GM12891 (cell line): ENCODE data around the gene RD3L.

Experiments
- DNase-seq: peaks from one replicate; pipeline ENCODE4 v3.0.0; 2011; ENCODE audit warnings: low spot score; ENCODE audit not compliant: insufficient read length
- FAIRE-seq: peaks from 2 replicates; lab custom pipeline; 2011; peaks lifted over from hg19 to GRCh38; lab: Jason Lieb, UNC
- PAX5 ChIP-seq: IDR thresholded peaks from 2 replicates; pipeline ENCODE4 v1.6.1; 2011; ENCODE audit warnings: low read length, moderate library complexity, mild to moderate bottlenecking; ENCODE audit not compliant: insufficient read depth, severe bottlenecking
- POLR2A ChIP-seq: IDR thresholded peaks from 2 replicates; pipeline ENCODE4 v1.6.1; 2011; ENCODE audit warnings: low read depth, low read length, control low read depth
- POLR2AphosphoS5 ChIP-seq: IDR thresholded peaks from 2 replicates; pipeline ENCODE4 v1.6.1; 2011; ENCODE audit warnings: low read depth, low read length, control low read depth
- POU2F2 ChIP-seq: IDR thresholded peaks from 2 replicates; pipeline ENCODE4 v1.6.1; 2011; ENCODE audit warnings: low read depth, mild to moderate bottlenecking, control low read depth, low read length, moderate library complexity
- SPI1 ChIP-seq: IDR thresholded peaks from 2 replicates; pipeline ENCODE4 v1.6.1; 2011; ENCODE audit warnings: low read depth, low read length, control low read depth
- TAF1 ChIP-seq: IDR thresholded peaks from 2 replicates; pipeline ENCODE4 v1.6.1; 2011; ENCODE audit warnings: low read depth, low read length, control low read depth

RD3L gene

GRCh38 chr14:103961928-103962578 lies 19.7 kb upstream of the RD3L start:
- DNase-seq: no peak
- no peak for FAIRE-seq
- TF ChIP-seq POLR2AphosphoS5 (no peak), TAF1 (no peak), SPI1 (no peak), PAX5 (no peak), POU2F2 (no peak), POLR2A (no peak)

DNA sequence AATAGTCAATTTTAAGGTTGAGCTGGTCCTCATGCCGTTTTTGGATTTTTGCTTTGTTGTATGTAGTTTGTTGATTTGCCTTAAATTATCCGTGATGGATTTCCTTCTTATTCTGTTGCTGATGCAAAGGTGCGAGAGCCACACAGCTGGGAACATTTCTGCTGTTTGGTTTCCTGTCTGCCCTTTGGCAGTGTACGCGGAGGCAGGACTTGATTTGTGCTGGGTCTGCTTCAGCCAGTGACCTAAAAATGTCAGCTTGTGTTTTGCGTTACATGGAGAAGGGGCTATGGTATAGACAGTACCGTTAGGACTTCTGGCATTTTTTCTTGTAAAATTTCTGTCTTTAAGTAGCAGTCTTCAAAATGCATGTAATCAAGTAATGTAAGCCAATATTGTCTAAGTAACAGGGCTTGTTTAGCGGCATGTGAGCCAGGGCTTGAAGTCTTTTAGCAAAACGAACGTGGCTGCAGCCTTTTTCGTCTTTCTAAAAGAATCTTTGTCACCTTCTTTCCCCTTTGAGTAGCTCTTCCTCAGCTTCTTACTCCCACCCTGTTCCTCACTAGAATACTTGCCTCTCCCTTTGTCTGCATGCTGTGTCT lies 18.2 kb upstream of the RD3L start:
- no peak for DNase-seq
- no peak for FAIRE-seq
- TF ChIP-seq POU2F2 (no peak), SPI1 (no peak)

DNA sequence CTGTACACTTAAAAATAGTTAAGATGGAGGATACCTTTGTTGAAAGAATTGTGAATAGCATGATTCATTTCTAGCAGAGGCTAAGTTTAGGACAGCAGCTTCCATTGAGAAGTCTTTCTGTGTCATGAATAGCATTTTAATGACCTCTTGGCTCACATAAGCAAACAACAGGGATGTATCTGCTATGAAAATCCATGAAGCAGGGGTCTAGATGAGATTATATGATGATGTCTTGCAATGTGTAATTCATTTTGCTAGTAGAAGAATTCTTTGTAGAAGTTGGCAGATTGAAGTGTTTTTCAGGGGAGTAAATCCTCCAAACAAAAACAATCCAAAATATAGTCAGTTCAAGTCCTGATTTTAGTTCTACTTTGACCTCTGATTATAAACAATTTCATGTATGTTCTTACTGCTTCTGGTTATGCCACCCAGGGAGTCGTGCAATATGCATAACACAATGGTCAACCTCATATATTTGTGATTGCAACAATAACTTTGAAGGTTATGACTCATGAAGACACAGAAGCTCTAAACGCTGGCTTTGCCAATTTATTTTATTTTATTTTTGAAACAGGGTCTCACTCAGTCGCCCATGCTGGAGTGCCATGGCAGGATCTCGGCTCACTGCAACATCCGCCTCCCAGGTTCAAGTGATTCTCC lies 6.9 kb upstream of the RD3L start:
- FAIRE-seq: peak; percentile 43
- no peak for DNase-seq
- TF ChIP-seq PAX5 (no peak), TAF1 (no peak), SPI1 (no peak), POU2F2 (no peak), POLR2AphosphoS5 (no peak), POLR2A (no peak)

GRCh38 chr14:103948442-103948841 lies 6.1 kb upstream of the RD3L start:
- DNase-seq (no peak), FAIRE-seq (no peak)
- TF ChIP-seq PAX5: no peak
- TF ChIP-seq TAF1: no peak
- no peak for TF ChIP-seq POU2F2
- TF ChIP-seq SPI1: no peak
- TF ChIP-seq POLR2A: no peak
- TF ChIP-seq POLR2AphosphoS5: no peak

DNA sequence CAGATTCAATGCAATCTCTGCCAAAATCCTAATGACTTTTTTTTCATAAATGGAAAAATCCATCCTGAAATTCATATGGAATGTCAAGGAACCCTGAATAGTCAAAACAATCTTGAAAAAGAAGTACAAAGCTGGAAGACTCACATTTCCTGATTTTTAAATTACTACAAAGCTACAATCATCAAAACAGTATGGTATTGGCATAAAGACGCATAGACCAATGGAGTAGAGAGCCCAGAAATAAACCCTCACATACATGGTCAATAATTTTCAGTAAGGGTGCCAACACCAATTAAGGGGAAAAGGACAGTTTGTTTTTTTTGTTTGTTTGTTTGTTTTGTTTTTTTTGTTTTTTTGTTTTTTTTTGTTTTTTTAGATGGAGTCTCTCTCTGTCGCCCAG lies 4.6 kb upstream of the RD3L start:
- TF ChIP-seq POLR2A: no peak
- no peak for TF ChIP-seq SPI1
- TF ChIP-seq POU2F2: no peak
- no peak for TF ChIP-seq PAX5
- TF ChIP-seq POLR2AphosphoS5: no peak
- TF ChIP-seq TAF1: no peak
- FAIRE-seq (no peak), DNase-seq (no peak)

DNA sequence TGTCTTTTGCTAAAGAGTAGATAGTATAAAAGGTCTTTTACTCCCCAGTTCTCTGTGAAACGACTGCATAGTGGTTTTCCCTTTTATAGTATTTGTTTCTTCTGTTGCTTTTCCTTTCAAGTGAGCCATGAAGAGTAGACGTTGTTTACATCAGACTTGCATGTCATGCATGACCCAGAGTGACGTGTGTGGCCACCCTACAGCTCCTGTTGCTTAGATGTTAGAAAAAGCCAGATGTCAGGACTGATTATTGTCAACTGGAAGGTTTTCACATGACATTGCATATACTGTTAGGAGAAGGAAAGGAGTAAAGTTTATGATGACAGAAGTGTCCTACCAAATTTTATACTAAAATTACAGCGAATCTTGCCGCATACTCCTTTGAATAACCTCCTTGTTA lies 1.3 kb upstream of the RD3L start:
- DNase-seq: no peak
- TF ChIP-seq SPI1 (no peak), POLR2A (no peak), PAX5 (no peak), TAF1 (no peak), POLR2AphosphoS5 (no peak), POU2F2 (no peak)
- FAIRE-seq: no peak

DNA sequence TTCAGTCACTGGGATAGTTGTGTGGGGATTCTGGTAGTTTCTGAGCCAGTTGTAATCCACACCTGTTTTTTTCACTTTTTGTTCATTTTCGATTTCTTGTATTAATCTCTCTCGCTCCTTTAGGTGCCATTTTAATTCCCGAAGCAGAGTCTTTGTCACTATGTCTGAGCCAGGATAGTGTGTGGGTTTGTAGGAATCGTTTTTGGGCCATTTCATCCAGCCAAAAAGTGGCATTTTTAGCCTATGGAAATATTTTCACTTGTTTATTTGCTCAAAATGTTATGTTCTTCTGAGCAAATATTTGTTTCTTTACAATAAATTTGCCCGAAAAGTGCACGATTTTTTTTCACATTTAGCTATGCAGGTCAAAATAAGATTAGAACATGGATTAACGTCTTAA lies 867 bp downstream of the RD3L start:
- no peak for TF ChIP-seq POLR2A
- no peak for TF ChIP-seq TAF1
- TF ChIP-seq PAX5: no peak
- no peak for TF ChIP-seq POU2F2
- TF ChIP-seq POLR2AphosphoS5: no peak
- no peak for TF ChIP-seq SPI1
- FAIRE-seq (no peak), DNase-seq (no peak)

- TF ChIP-seq TAF1: no peak
- TF ChIP-seq POLR2AphosphoS5: no peak
- TF ChIP-seq SPI1: no peak
- TF ChIP-seq POLR2A: no peak
- TF ChIP-seq POU2F2: no peak
- no peak for TF ChIP-seq PAX5
- no peak for DNase-seq
- no peak for FAIRE-seq
These were observed 7.2 kb downstream of the RD3L start for GRCh38 chr14:103935102-103935501.

DNA sequence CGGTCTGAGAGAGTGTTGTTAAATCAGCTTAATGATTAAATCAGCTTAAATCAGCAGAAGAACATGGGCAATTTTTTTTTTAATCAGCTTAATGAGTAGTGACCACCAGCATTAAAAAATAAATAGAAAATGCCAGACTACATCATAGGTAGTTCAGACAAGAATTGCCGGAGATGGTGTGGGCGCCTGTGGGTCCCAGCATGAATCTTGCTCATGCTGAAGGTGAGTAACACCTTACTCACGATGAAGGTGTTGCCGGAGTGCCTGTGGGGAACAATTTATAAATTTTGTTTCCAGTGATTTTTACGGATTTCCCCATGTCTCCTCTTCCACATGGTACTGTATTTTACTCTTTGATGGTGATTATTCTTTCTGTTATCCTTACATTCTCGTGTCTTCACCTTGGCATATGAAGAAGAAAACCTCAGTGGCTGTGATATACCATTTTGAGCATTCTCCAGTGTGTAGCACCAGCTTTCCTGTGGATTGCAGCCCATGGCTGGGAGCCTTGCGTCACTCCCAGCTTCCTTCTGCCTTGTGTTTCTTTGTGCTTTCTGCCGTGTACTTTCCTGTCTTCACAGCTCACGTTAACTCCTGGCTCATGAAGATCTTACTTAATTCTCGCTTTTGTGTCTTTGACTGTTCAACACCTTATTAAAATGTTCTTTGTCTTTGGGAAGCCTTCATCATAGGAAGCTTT lies 9.4 kb downstream of the RD3L start:
- no peak for DNase-seq
- TF ChIP-seq POLR2AphosphoS5 (no peak), POU2F2 (no peak), PAX5 (no peak), TAF1 (no peak), POLR2A (no peak), SPI1 (no peak)
- no peak for FAIRE-seq

DNA sequence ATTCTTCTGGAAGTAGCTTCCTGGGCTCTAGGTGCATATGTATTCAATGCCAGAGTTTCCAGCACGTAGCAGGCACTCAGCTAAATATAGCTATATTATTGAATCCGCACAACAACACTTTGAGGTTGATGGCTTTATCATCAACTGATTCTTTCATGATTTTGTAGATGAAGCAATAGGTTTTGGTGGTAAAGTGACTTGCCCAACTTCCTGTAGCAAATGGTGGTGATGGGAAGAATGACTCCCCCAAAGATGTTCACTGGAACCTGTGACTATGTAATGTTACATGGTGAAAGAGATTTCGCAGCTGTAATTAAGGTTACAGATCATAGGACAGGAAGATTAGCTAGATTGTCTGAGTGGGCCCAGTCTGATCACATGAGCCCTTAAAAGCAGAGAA lies 10.9 kb downstream of the RD3L start:
- no peak for DNase-seq
- TF ChIP-seq SPI1 (no peak), POU2F2 (no peak), POLR2AphosphoS5 (no peak), POLR2A (no peak), PAX5 (no peak), TAF1 (no peak)
- FAIRE-seq: no peak
